Posterior vena cava (tissue), 2 donors: ENCODE results near the gene PPP3CA. TPM values are rescaled to one million over a fixed set of nuclear protein-coding genes. Genes with fewer than 3 reads are reported as not detected.
"Not testable (repeated sequence)": the region's sequence is repeated elsewhere in the genome, so short reads cannot be mapped to it uniquely, and the experiment has no call there.

Experiments used
- DNase-seq: peaks from one replicate; pipeline ENCODE4 v3.0.0-alpha.2; 2020; ENCODE audit warnings: low spot score
- intact Hi-C, 2 donors: fragments of 100-400 bp; cut with DNase I; formaldehyde crosslinking; loops; one replicate each; pipeline versions ENCODE4 v1.14.1 to v1.14.2; 2022 to 2023
- total RNA-seq, 2 donors: library from RNA; stranded (reverse); fragmentation: NEBNext Ultra II Directional; extraction: Animal tissue kit (Norgen Biotek cat#: 25700); gene quantifications; one replicate each; pipeline ENCODE4 v1.2.1, GENCODE V29; 2021
- donor health status: DM: yes; HTN: yes; CAD: no.
- donor health status: DM: yes; HTN: yes; CAD: no.

The PPP3CA gene
- total RNA-seq, 2 donors from 2014 or later: 45.2 to 58.2 TPM

- intact Hi-C loops, DNase-seq: not testable (repeated sequence)
Observed at GRCh38 chr4:101131058-101131457, 216.3 kb downstream of the PPP3CA start.

GRCh38 chr4:101128898-101129297, 218.4 kb downstream of the PPP3CA start:
- intact Hi-C loops, DNase-seq: not testable (repeated sequence)

- intact Hi-C loops: no loop called here
- no peak for DNase-seq
Observed at GRCh38 chr4:101128473-101128872, 218.9 kb downstream of the PPP3CA start.

GRCh38 chr4:101127176-101127790, 220.0 kb downstream of the PPP3CA start:
- no peak for DNase-seq
- intact Hi-C loops: no loop called here

- DNase-seq: no peak
- intact Hi-C loops: no loop called here
Observed at GRCh38 chr4:101126059-101126458, 221.3 kb downstream of the PPP3CA start.

GRCh38 chr4:101125045-101125942, 222.0 kb downstream of the PPP3CA start:
- no peak for DNase-seq
- intact Hi-C loops: no loop called here

- intact Hi-C loops: loop anchor here in 1 of 2 donors (2.0 kb wide), 1 partner anchor 70 kb away; no protein-coding TSS in a partner anchor
- no peak for DNase-seq
Observed at GRCh38 chr4:101123231-101123630, 224.1 kb downstream of the PPP3CA start.

- intact Hi-C loops: loop anchor here in 1 of 2 donors (2.0 kb wide), 1 partner anchor 71 kb away; no protein-coding TSS in a partner anchor
- DNase-seq: no peak
Observed at GRCh38 chr4:101122019-101122418, 225.3 kb downstream of the PPP3CA start.

- no peak for DNase-seq
- intact Hi-C loops: no loop called here
Observed at GRCh38 chr4:101119141-101119540, 228.2 kb downstream of the PPP3CA start.

- no peak for DNase-seq
- intact Hi-C loops: no loop called here
Observed at GRCh38 chr4:101118617-101119016, 228.7 kb downstream of the PPP3CA start.

- DNase-seq: no peak
- intact Hi-C loops: no loop called here
Observed at GRCh38 chr4:101115887-101116286, 231.4 kb downstream of the PPP3CA start.

GRCh38 chr4:101114936-101115372, 232.4 kb downstream of the PPP3CA start:
- intact Hi-C loops: no loop called here

GRCh38 chr4:101104312-101105052, 242.8 kb downstream of the PPP3CA start:
- no peak for DNase-seq
- intact Hi-C loops: no loop called here

More at GRCh38 chr4:101114936-101115372, 232.4 kb downstream of the PPP3CA start:
- DNase-seq: no peak

- intact Hi-C loops: no loop called here
- DNase-seq: no peak
Observed at GRCh38 chr4:101103381-101104142, 243.8 kb downstream of the PPP3CA start.

- DNase-seq: peak; percentile 85
- intact Hi-C loops: no loop called here
Observed at GRCh38 chr4:101102114-101102742, 245.1 kb downstream of the PPP3CA start.

GRCh38 chr4:101101072-101101471, 246.3 kb downstream of the PPP3CA start:
- intact Hi-C loops: no loop called here
- DNase-seq: no peak

- DNase-seq: no peak
- intact Hi-C loops: no loop called here
Observed at GRCh38 chr4:101098666-101099400, 248.5 kb downstream of the PPP3CA start.

GRCh38 chr4:101092609-101093008, 254.7 kb downstream of the PPP3CA start:
- DNase-seq, intact Hi-C loops: not testable (repeated sequence)
